ENCODE results near the gene SCGB1D4. TPM values are rescaled to one million over a fixed set of nuclear protein-coding genes. Genes with fewer than 3 reads are reported as not detected.
"Not testable (repeated sequence)": the region's sequence is repeated elsewhere in the genome, so short reads cannot be mapped to it uniquely, and the experiment has no call there.

Gene SCGB1D4
- polyA plus RNA-seq, 1 donor from 2014 or later: not detected

DNA sequence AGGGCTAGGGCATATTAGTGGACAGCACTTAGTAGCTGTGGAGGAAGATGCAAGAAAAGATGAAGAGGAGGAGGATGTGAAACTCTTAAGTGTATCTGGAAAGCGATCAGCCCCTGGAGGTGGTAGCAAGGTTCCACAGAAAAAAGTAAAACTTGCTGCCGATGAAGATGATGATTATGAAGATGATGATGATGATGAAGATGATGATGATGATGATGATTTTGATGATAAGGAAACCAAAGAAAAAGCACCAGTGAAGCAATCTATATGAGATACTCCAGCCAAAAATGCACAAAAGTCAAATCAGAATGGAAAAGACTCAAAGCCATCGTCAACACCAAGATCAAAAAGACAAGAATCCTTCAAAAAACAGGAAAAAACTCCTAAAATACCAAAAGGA, 32.4 kb upstream of the SCGB1D4 start:
- not testable (repeated sequence) for H3K79me2 ChIP-seq (replicated peaks; ENCODE audit: insufficient read depth, low read length); H3K27me3 ChIP-seq (ENCODE audit: insufficient read depth, low read depth, low read length); H3K9ac ChIP-seq (ENCODE audit: low read length); H3K36me3 ChIP-seq (ENCODE audit: insufficient read depth, low read length); H3K9me2 ChIP-seq (ENCODE audit: insufficient read depth, low read length); H3K27ac ChIP-seq (ENCODE audit: low read length); H3K4me3 ChIP-seq (ENCODE audit: low read length); H3K4me2 ChIP-seq (ENCODE audit: low read length); H3K9me3 ChIP-seq (ENCODE audit: low read length); H4K20me1 ChIP-seq (ENCODE audit: insufficient read depth); H2AFZ ChIP-seq (ENCODE audit: low read depth, low read length); H3F3A ChIP-seq (ENCODE audit: insufficient read depth, low read length, poor library complexity, severe bottlenecking)

- not testable (repeated sequence) for H3K4me2 ChIP-seq (ENCODE audit: low read length); H3K9me2 ChIP-seq (ENCODE audit: insufficient read depth, low read length); H3K27ac ChIP-seq (ENCODE audit: low read length); H3K27me3 ChIP-seq (ENCODE audit: insufficient read depth, low read depth, low read length); H3K79me2 ChIP-seq (replicated peaks; ENCODE audit: insufficient read depth, low read length); H3K9ac ChIP-seq (ENCODE audit: low read length); H3K36me3 ChIP-seq (ENCODE audit: insufficient read depth, low read length); H3K9me3 ChIP-seq (ENCODE audit: low read length); H4K20me1 ChIP-seq (ENCODE audit: insufficient read depth); H2AFZ ChIP-seq (ENCODE audit: low read depth, low read length); H3F3A ChIP-seq (ENCODE audit: insufficient read depth, low read length, poor library complexity, severe bottlenecking); H3K4me3 ChIP-seq (ENCODE audit: low read length)
These were observed 28.7 kb upstream of the SCGB1D4 start for GRCh38 chr11:62327541-62327940.

DNA sequence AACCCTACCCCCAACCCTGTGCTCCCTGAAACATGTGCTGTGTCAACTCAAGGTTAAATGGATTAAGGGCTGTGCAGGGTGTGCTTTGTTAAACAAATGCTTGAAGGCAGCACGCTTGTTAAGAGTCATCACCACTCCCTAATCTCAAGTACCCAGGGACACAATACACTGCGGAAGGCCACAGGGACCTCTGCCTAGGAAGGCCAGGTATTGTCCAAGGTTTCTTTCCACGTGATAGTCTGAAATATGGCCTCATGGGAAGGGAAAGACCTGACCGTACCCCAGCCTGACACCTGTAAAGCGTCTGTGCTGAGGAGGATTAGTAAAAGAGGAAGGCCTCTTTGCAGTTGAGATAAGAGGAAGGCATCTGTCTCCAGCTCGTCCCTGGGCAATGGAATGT, 27.8 kb upstream of the SCGB1D4 start:
- not testable (repeated sequence) for H3K27ac ChIP-seq (ENCODE audit: low read length); H3K36me3 ChIP-seq (ENCODE audit: insufficient read depth, low read length); H3K4me3 ChIP-seq (ENCODE audit: low read length); H3F3A ChIP-seq (ENCODE audit: insufficient read depth, low read length, poor library complexity, severe bottlenecking); H3K4me2 ChIP-seq (ENCODE audit: low read length); H3K27me3 ChIP-seq (ENCODE audit: insufficient read depth, low read depth, low read length); H3K79me2 ChIP-seq (replicated peaks; ENCODE audit: insufficient read depth, low read length); H4K20me1 ChIP-seq (ENCODE audit: insufficient read depth); H3K9me3 ChIP-seq (ENCODE audit: low read length); H2AFZ ChIP-seq (ENCODE audit: low read depth, low read length); H3K9me2 ChIP-seq (ENCODE audit: insufficient read depth, low read length); H3K9ac ChIP-seq (ENCODE audit: low read length)

DNA sequence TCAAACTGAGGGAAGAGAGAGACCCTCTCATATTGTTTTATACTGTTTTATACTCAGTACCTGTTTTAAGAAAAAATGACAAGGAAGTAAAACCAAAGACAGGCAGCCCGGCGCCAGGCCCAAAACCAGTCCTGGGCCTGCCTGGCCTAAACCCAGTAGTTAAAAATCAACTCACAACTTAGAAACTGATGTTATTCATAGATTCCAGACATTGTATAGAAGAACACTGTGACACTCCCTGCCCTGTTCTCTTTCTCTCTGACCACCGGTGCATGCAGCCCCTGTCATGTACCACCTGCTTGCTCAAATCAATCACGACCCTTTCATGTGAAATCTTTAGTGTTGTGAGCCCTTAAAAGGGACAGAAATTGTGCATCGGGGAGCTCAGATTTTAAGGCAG, 26.9 kb upstream of the SCGB1D4 start:
- H4K20me1 ChIP-seq (ENCODE audit: insufficient read depth); H3K27me3 ChIP-seq (ENCODE audit: insufficient read depth, low read depth, low read length); H3K4me2 ChIP-seq (ENCODE audit: low read length); H3K79me2 ChIP-seq (replicated peaks; ENCODE audit: insufficient read depth, low read length); H3K4me3 ChIP-seq (ENCODE audit: low read length); H3K27ac ChIP-seq (ENCODE audit: low read length); H2AFZ ChIP-seq (ENCODE audit: low read depth, low read length); H3F3A ChIP-seq (ENCODE audit: insufficient read depth, low read length, poor library complexity, severe bottlenecking); H3K36me3 ChIP-seq (ENCODE audit: insufficient read depth, low read length); H3K9ac ChIP-seq (ENCODE audit: low read length); H3K9me2 ChIP-seq (ENCODE audit: insufficient read depth, low read length); H3K9me3 ChIP-seq (ENCODE audit: low read length): not testable (repeated sequence)

GRCh38 chr11:62324731-62325556, 26.1 kb upstream of the SCGB1D4 start:
- Histone ChIP-seq H3K27me3 (ENCODE audit: insufficient read depth, low read depth, low read length) (no peaks in the 10 kb centered on the region), H3K9me2 (ENCODE audit: insufficient read depth, low read length) (no peaks in the 10 kb centered on the region), H2AFZ (ENCODE audit: low read depth, low read length) (no peak overlapping the region), H3K4me3 (ENCODE audit: low read length) (no peak overlapping the region), H3K9me3 (ENCODE audit: low read length) (no peaks in the 10 kb centered on the region), H3F3A (ENCODE audit: insufficient read depth, low read length, poor library complexity, severe bottlenecking) (no peaks in the 10 kb centered on the region), H3K4me2 (ENCODE audit: low read length) (no peak overlapping the region), H3K79me2 (replicated peaks; ENCODE audit: insufficient read depth, low read length) (no peaks in the 10 kb centered on the region), H3K36me3 (ENCODE audit: insufficient read depth, low read length) (no peaks in the 10 kb centered on the region), H3K27ac (ENCODE audit: low read length) (no peak overlapping the region), H4K20me1 (ENCODE audit: insufficient read depth) (no peaks in the 10 kb centered on the region), H3K9ac (ENCODE audit: low read length) (no peak overlapping the region)
- TF ChIP-seq EZH2 (IDR thresholded peaks at IDR 0.05; ENCODE audit: borderline replicate concordance, insufficient read depth, low read length, poor library complexity, severe bottlenecking): no peak
- no peak for TF ChIP-seq POLR2AphosphoS5 (IDR thresholded peaks at IDR 0.05)
- no peak for TF ChIP-seq RAD21 (conservative IDR thresholded peaks at IDR 0.05)
- TF ChIP-seq REST (IDR thresholded peaks at IDR 0.05; ENCODE audit: borderline replicate concordance): no peak
- TF ChIP-seq MXI1 (conservative IDR thresholded peaks at IDR 0.05; ENCODE audit: poor library complexity, severe bottlenecking): no peak
- TF ChIP-seq EP300 (conservative IDR thresholded peaks at IDR 0.05; ENCODE audit: poor library complexity, severe bottlenecking): no peak
- no peak for TF ChIP-seq SMC3 (conservative IDR thresholded peaks at IDR 0.05; ENCODE audit: poor library complexity)

Data from neural cell (in vitro differentiated cells).